Sigmoid colon (tissue), 4 donors: ENCODE results near the gene EPG5.

Experiments
- POLR2AphosphoS5 ChIP-seq, 4 donors: sonication (generic); formaldehyde crosslinking; IDR thresholded peaks; one replicate each; pipeline ENCODE4 v1.6.1; 2017; ENCODE audit warnings: antibody characterized with exemption in 4 of 4
- TF ChIP-seq, protein P1 (sequence below), 4 experiments: fragments of 450-650 bp in 3 of 4; fragments of 200-600 bp in 1 of 4; IDR thresholded peaks; one replicate each; pipeline ENCODE4 v1.5.1; 2016 to 2019; ENCODE audit warnings: antibody characterized with exemption in 4 of 4, mild to moderate bottlenecking in 3 of 4, moderate library complexity in 2 of 4

DNA sequence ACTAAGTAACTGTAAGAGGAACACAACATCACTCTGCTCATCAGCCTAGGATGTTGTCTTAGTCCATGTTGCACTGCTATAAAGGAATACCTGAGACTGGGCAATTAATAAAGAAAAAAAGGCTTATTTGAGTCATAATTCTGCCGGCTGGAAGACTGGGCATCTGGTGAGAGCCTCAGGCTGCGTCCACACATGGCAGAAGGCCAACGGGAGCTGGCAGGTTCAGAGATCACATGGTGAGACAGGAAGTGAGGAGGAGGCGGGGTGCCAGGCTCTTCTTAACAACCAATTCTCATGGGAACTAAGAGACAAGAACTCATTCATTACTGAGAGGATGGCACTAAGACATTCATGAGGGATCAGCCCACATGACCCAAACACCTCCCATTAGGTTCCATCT, 46.8 kb downstream of the EPG5 start:
- no peak for TF ChIP-seq POLR2AphosphoS5 (IDR thresholded peaks at IDR 0.05)
- TF ChIP-seq, protein P1, sequence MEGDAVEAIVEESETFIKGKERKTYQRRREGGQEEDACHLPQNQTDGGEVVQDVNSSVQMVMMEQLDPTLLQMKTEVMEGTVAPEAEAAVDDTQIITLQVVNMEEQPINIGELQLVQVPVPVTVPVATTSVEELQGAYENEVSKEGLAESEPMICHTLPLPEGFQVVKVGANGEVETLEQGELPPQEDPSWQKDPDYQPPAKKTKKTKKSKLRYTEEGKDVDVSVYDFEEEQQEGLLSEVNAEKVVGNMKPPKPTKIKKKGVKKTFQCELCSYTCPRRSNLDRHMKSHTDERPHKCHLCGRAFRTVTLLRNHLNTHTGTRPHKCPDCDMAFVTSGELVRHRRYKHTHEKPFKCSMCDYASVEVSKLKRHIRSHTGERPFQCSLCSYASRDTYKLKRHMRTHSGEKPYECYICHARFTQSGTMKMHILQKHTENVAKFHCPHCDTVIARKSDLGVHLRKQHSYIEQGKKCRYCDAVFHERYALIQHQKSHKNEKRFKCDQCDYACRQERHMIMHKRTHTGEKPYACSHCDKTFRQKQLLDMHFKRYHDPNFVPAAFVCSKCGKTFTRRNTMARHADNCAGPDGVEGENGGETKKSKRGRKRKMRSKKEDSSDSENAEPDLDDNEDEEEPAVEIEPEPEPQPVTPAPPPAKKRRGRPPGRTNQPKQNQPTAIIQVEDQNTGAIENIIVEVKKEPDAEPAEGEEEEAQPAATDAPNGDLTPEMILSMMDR (IDR thresholded peaks at IDR 0.05): no peak
